HepG2 (cell line): ENCODE data around the gene ARIH1. TPM values are rescaled to one million over a fixed set of nuclear protein-coding genes. Genes with fewer than 3 reads are reported as not detected.

Experiments used
- CENPX ChIP-seq: sonication (generic); formaldehyde crosslinking; IDR thresholded peaks from 2 replicates; pipeline ENCODE4 v1.9.0; 2021; ENCODE audit warnings: mild to moderate bottlenecking, missing genetic modification reagents, moderate library complexity
- DMAP1 ChIP-seq: IDR thresholded peaks from 2 replicates; pipeline ENCODE4 v1.6.1; 2016
- ETV6 ChIP-seq: sonication (generic); formaldehyde crosslinking; conservative IDR thresholded peaks from 2 replicates; pipeline ENCODE4 v1.4.0; 2020; ENCODE audit warnings: missing genetic modification reagents
- GABPB1 ChIP-seq: IDR thresholded peaks from 2 replicates; pipeline ENCODE4 v1.6.1; 2016; ENCODE audit warnings: mild to moderate bottlenecking, missing genetic modification reagents, moderate library complexity, missing compliant biosample characterization
- GTF2F1 ChIP-seq: fragments of 150-350 bp; IDR thresholded peaks from 2 replicates; pipeline ENCODE4 v1.6.1; 2014; ENCODE audit warnings: low read length
- HIC2 ChIP-seq: sonication (generic); formaldehyde crosslinking; IDR thresholded peaks from 2 replicates; pipeline ENCODE4 v1.9.0; 2022; ENCODE audit warnings: low read depth, missing genetic modification reagents
- IRF9 ChIP-seq: sonication (generic); formaldehyde crosslinking; IDR thresholded peaks from 2 replicates; pipeline ENCODE4 v1.8.0; 2022; ENCODE audit warnings: missing genetic modification reagents, mild to moderate bottlenecking, borderline replicate concordance
- MBNL3 ChIP-seq: fragments of 250-450 bp; sonication (Bioruptor Pico); conservative IDR thresholded peaks from 2 replicates; pipeline ENCODE4 v1.8.0; 2022; ENCODE audit warnings: mild to moderate bottlenecking, inconsistent platforms
- MXD3 ChIP-seq: IDR thresholded peaks from 2 replicates; pipeline ENCODE4 v1.6.1; 2016; ENCODE audit warnings: mild to moderate bottlenecking, missing biosample characterization, missing genetic modification reagents
- PPARG ChIP-seq: conservative IDR thresholded peaks from 2 replicates; pipeline ENCODE4 v1.6.1; 2016; ENCODE audit warnings: missing biosample characterization, missing genetic modification reagents
- RFXAP ChIP-seq: sonication (generic); formaldehyde crosslinking; IDR thresholded peaks from 2 replicates; pipeline ENCODE4 v1.4.0; 2020; ENCODE audit warnings: missing genetic modification reagents, borderline replicate concordance
- SOX13 ChIP-seq, 3 experiments: fragments of 450-650 bp in 1 of 3; sonication (generic) in 1 of 3; formaldehyde crosslinking in 1 of 3; IDR thresholded peaks in 2 of 3; conservative IDR thresholded peaks in 1 of 3; 2 replicates each; pipeline versions ENCODE4 v1.5.0 to v1.6.1; 2016 to 2020; ENCODE audit warnings: antibody characterized with exemption in 1 of 3, mild to moderate bottlenecking in 1 of 3, missing compliant biosample characterization in 1 of 3, missing genetic modification reagents in 1 of 3, moderate library complexity in 1 of 3
- STAT5B ChIP-seq: sonication (generic); formaldehyde crosslinking; IDR thresholded peaks from 2 replicates; pipeline ENCODE4 v1.4.0; 2020; ENCODE audit warnings: missing genetic modification reagents
- TEAD2 ChIP-seq: sonication (generic); formaldehyde crosslinking; IDR thresholded peaks from 2 replicates; pipeline ENCODE4 v1.9.0; 2021; ENCODE audit warnings: missing genetic modification reagents
- ZFAT ChIP-seq: sonication (generic); formaldehyde crosslinking; conservative IDR thresholded peaks from 2 replicates; pipeline ENCODE4 v1.8.1; 2023; ENCODE audit warnings: missing genetic modification reagents, inconsistent platforms
- ZNF230 ChIP-seq: sonication (generic); formaldehyde crosslinking; IDR thresholded peaks from 2 replicates; pipeline ENCODE4 v1.4.0; 2020; ENCODE audit warnings: mild to moderate bottlenecking, missing genetic modification reagents
- ZNF296 ChIP-seq: sonication (generic); formaldehyde crosslinking; conservative IDR thresholded peaks from 2 replicates; pipeline ENCODE4 v1.5.0; 2020; ENCODE audit warnings: mild to moderate bottlenecking, missing genetic modification reagents
- ZNF451 ChIP-seq: sonication (generic); formaldehyde crosslinking; IDR thresholded peaks from 2 replicates; pipeline ENCODE4 v1.5.0; 2020; ENCODE audit warnings: mild to moderate bottlenecking, missing genetic modification reagents
- ZNF550 ChIP-seq: sonication (generic); formaldehyde crosslinking; IDR thresholded peaks from 2 replicates; pipeline ENCODE4 v1.4.0; 2020; ENCODE audit warnings: mild to moderate bottlenecking, missing genetic modification reagents, borderline replicate concordance
- ZNF556 ChIP-seq: sonication (generic); formaldehyde crosslinking; IDR thresholded peaks from 2 replicates; pipeline ENCODE4 v1.4.0; 2020; ENCODE audit warnings: mild to moderate bottlenecking, missing genetic modification reagents, borderline replicate concordance
- ZNF557 ChIP-seq: sonication (generic); formaldehyde crosslinking; IDR thresholded peaks from 2 replicates; pipeline ENCODE4 v1.4.0; 2020; ENCODE audit warnings: missing genetic modification reagents
- ZNF660 ChIP-seq: sonication (generic); formaldehyde crosslinking; IDR thresholded peaks from 2 replicates; pipeline ENCODE4 v1.5.1; 2020; ENCODE audit warnings: mild to moderate bottlenecking, low read depth, missing genetic modification reagents, borderline replicate concordance
- ZNF777 ChIP-seq: sonication (generic); formaldehyde crosslinking; IDR thresholded peaks from 2 replicates; pipeline ENCODE4 v1.4.0; 2020; ENCODE audit warnings: missing genetic modification reagents
- polyA plus RNA-seq, 8 experiments: library from polyadenylated mRNA; depleted of rRNA in 3 of 8; stranded (reverse) in 7 of 8; unstranded in 1 of 8; fragments of >200 nt; fragmentation: Illumina TruSeq in 4 of 8; extraction: Trizol in 4 of 8; gene quantifications; 2 replicates each; pipeline versions ENCODE4 v1.2.1 to v1.2.3, GENCODE V29; 2011 to 2016; ENCODE audit warnings: low read depth in 4 of 8, missing spikeins in 1 of 8, mixed read lengths in 1 of 8; ENCODE audit not compliant: insufficient read depth in 1 of 8
- total RNA-seq, 5 experiments: library from RNA; depleted of rRNA; stranded (reverse); fragments of >200 nt; fragmentation: Illumina TruSeq; extraction: Trizol; gene quantifications; 2 replicates each; pipeline ENCODE4 v1.2.3, GENCODE V29; 2016; ENCODE audit warnings: low read depth in 1 of 5
- TF ChIP-seq, protein P1 (sequence below): sonication (generic); formaldehyde crosslinking; IDR thresholded peaks from 2 replicates; pipeline ENCODE4 v1.4.0; 2020; ENCODE audit warnings: mild to moderate bottlenecking, missing genetic modification reagents
- TF ChIP-seq, protein P2 (sequence below): sonication (generic); formaldehyde crosslinking; IDR thresholded peaks from 2 replicates; pipeline ENCODE4 v1.8.1; 2023; ENCODE audit warnings: mild to moderate bottlenecking, inconsistent platforms, moderate library complexity, missing genetic modification reagents, borderline replicate concordance

ARIH1 gene
- total and polyA plus RNA-seq, 2 of the 13 experiments (the other 11 are each of a cell fraction or from before 2014, with no cell fraction given) = 38.8 to 59.8 TPM

GRCh38 chr15:72473614-72474465, at the start of gene ARIH1 (continued):
- TF ChIP-seq RFXAP (CRISPR knock-in tag) = peak; percentile 76; the same call in 1 of the 2 replicates
- peak; percentile 58; the same call in 1 of the 2 replicates for TF ChIP-seq ZNF777
- no peak; the same call in 1 of the 2 replicates for TF ChIP-seq ZNF556
- peak; percentile 33; the same call in 1 of the 2 replicates for TF ChIP-seq ZNF550 (CRISPR knock-in tag)
- peak; percentile 66; the same call in 1 of the 2 replicates for TF ChIP-seq GTF2F1
- peak; percentile 69 for TF ChIP-seq MXD3
- TF ChIP-seq GABPB1 (CRISPR knock-in tag) = peak; percentile 91
- TF ChIP-seq ETV6 (CRISPR knock-in tag) = peak; percentile 85; the same call in 1 of the 2 replicates
- TF ChIP-seq ZFAT = no peak
- TF ChIP-seq ZNF660 (CRISPR knock-in tag) = no peak
- TF ChIP-seq, protein P1, sequence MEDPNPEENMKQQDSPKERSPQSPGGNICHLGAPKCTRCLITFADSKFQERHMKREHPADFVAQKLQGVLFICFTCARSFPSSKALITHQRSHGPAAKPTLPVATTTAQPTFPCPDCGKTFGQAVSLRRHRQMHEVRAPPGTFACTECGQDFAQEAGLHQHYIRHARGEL (CRISPR knock-in tag) = no peak
- TF ChIP-seq ZNF451 = peak; percentile 34; the same call in 1 of the 2 replicates
- TF ChIP-seq PPARG (CRISPR knock-in tag) = peak; percentile 73; the same call in 1 of the 2 replicates
- TF ChIP-seq ZNF557 (CRISPR knock-in tag) = no peak; the same call in 1 of the 2 replicates
- TF ChIP-seq DMAP1 = peak; percentile 97
- 0 out of 2 replicates have a peak, but pooled peaks have one; percentile 21 for TF ChIP-seq ZNF296 (CRISPR knock-in tag)
- TF ChIP-seq MBNL3 (CRISPR knock-in tag) = no peak
- no peak for TF ChIP-seq CENPX (CRISPR knock-in tag)
- no peak for TF ChIP-seq ZNF230 (CRISPR knock-in tag)
- TF ChIP-seq STAT5B (CRISPR knock-in tag) = peak; percentile 22; the same call in 1 of the 2 replicates
- TF ChIP-seq TEAD2 = no peak
- peak; percentile 18; the same call in 1 of the 2 replicates for TF ChIP-seq HIC2 (CRISPR knock-in tag)
- peak; percentile 69 for TF ChIP-seq IRF9 (CRISPR knock-in tag)
- TF ChIP-seq, protein P2, sequence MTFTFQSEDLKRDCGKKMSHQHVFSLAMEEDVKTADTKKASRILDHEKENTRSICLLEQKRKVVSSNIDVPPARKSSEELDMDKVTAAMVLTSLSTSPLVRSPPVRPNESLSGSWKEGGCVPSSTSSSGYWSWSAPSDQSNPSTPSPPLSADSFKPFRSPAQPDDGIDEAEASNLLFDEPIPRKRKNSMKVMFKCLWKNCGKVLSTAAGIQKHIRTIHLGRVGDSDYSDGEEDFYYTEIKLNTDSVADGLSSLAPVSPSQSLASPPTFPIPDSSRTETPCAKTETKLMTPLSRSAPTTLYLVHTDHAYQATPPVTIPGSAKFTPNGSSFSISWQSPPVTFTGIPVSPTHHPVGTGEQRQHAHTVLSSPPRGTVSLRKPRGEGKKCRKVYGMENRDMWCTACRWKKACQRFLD = no peak
- TF ChIP-seq SOX13 (IDR thresholded peaks at IDR 0.05) = no peak; the same call in 1 of the 2 replicates
- TF ChIP-seq SOX13 (CRISPR knock-in tag; conservative IDR thresholded peaks at IDR 0.05 in 1 of 2, IDR thresholded peaks at IDR 0.05 in 1 of 2) = peak in 1 of 2 experiments; percentile 73; a peak in 2 of 4 replicates
